ENCODE measurements around the gene GPX2.

DNA sequence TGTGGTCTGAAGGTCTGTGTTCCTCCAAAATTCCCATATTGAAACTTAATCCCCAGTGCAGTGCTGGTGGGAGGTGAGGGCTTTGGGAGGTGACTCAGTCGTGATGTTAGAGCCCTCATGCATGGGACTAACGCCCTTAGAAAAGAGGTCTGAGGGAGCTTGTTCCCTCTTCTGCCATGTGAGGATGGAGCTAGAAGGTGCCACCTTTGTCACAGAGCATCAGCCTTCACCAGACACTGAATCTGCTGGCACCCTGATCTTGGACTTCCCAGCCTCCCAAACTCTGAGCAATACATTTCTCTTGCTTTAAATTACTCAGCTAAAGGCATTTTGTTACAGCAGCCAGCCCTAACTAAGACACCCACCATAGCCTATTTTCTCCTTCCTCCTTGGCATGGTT is 15.7 kb upstream of the GPX2 start:
- no peak for TF ChIP-seq EZH2 (IDR thresholded peaks at IDR 0.05)
- no peak for TF ChIP-seq POLR2AphosphoS5 (IDR thresholded peaks at IDR 0.05; ENCODE audit: borderline replicate concordance, low read depth, low read length)
